Stomach smooth muscle (tissue), 2 donors: ENCODE measurements around the gene CFAP57.
A peak's percentile ranks its signal among the peaks of the same experiment; 100 is the strongest.
"Not testable (repeated sequence)": the region's sequence is repeated elsewhere in the genome, so short reads cannot be mapped to it uniquely, and the experiment has no call there.

ENCODE experiments used
- H3K27ac ChIP-seq: one replicate; pipeline ENCODE4 v1.7.0; 2013; ENCODE audit warnings: mild to moderate bottlenecking, low read length, inconsistent platforms
- H3K27me3 ChIP-seq, 2 donors: one replicate each; pipeline ENCODE4 v1.7.0; 2013; ENCODE audit warnings: low read length in 2 of 2; ENCODE audit not compliant: insufficient read depth in 2 of 2, control insufficient read depth in 1 of 2
- H3K36me3 ChIP-seq, 2 donors: one replicate each; pipeline ENCODE4 v1.7.0; 2013; ENCODE audit warnings: low read length in 2 of 2; ENCODE audit not compliant: control insufficient read depth in 2 of 2, insufficient read depth in 2 of 2
- H3K4me1 ChIP-seq: one replicate; pipeline ENCODE4 v1.7.0; 2013; ENCODE audit warnings: low read length; ENCODE audit not compliant: control insufficient read depth, insufficient read depth
- H3K4me3 ChIP-seq, 2 donors: one replicate each; pipeline ENCODE4 v1.7.0; 2013; ENCODE audit warnings: low read length in 2 of 2
- H3K9ac ChIP-seq, 2 donors: one replicate each; pipeline ENCODE4 v1.7.0; 2013; ENCODE audit warnings: low read length in 2 of 2, mild to moderate bottlenecking in 1 of 2
- H3K9me3 ChIP-seq, 2 donors: one replicate each; pipeline ENCODE4 v1.7.0; 2013; ENCODE audit warnings: low read length in 2 of 2; ENCODE audit not compliant: control insufficient read depth in 2 of 2
- donor health status: healthy.
- donor health status: Pancreatic carcinoma.

Gene CFAP57

DNA sequence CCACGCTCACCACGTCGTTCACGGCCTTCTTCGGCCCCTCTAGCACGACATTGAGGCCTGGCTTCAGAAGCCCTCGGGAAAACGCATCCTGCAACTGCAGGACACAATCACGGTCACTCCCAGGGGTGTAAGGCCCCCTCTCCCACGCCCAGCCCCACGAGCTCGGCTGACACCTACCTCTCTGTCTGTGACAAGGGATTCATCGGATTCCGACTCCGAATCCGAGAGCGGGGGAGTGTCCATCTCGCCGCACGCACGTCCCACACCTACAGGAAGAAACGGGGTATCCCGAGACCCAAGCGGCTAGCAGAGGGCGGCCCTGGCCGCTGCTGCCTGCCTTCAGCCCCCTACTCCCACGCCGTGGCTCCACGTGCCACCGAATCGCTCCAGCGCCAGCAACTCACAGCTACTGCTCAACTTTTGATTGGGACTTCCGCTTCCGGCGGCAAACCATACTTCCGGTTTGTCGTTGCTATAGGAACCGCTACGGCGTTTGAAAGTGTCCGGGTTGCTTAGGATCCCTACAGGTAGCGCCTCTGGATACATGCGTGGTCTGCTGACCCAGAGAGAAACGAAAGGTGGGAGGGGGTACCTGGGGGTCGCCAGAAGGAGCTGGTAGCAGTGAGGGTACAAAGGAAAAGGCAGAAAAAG lies at the start of gene CFAP57, which contains the start of gene EBNA1BP2:
CFAP57 (plus strand) TSS at position 455 of the 651 bp plus-strand sequence. CDS start 424 bp downstream, outside the sequence.
EBNA1BP2 (minus strand) TSS at position 415 of the 651 bp plus-strand sequence; CDS start at position 243, 172 bp downstream.
- Histone ChIP-seq H3K4me1 (peaks cover 10% of the 10 kb centered on the region), H3K9ac (peak within 1 kb of the TSS; percentile 77 to 89), H3K36me3 (peaks cover 17 to 25% of the 10 kb centered on the region in 2 donors), H3K27ac (no peak within 1 kb of the TSS), H3K4me3 (peak within 1 kb of the TSS; percentile 97 to 98), H3K27me3 (peaks cover 0 to 5% of the 10 kb centered on the region in 2 donors), H3K9me3 (no peaks in the 10 kb centered on the region)

DNA sequence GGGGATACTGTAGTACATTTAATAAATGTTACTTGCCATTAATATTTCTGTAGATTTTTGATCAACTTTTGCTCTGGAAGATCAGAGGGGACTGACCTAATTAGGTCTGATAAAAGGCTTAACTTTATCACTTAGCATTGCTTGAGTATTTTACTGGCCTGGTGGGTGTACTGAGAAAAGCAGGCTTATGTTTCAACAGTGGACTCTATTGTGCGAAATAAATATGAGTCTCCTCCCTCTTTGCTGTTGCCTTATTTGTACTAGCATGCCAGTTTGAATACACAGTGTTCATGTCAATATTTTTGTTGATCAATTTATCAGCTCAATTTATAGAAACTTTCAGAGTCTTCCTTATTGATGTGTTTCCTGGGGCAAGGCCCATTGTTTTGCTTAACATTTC lies 49.1 kb upstream of the CFAP57 start:
- H3K27ac ChIP-seq: no peak overlapping the region
- peaks cover 0 to 2% of the 10 kb centered on the region in 2 donors for H3K27me3 ChIP-seq

DNA sequence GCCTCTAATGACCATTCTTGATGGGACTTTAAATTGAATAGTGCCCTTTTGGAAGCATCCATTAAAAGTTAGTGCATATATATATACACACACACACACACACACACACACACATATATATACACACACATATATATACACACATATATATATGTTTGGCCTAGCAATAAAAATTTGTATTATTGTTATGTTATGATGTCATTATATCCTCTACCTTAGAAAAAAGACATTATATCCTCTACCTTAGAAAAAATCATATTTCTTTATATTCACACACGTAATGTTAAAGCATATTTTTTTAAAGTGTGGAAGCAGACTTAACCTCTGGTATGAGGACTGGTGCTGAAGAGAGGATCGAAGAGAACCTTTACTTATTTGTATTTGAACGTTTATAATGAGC lies 43.3 kb upstream of the CFAP57 start:
- no peak overlapping the region for H3K4me3 ChIP-seq
- no peaks in the 10 kb centered on the region for H3K9me3 ChIP-seq
- peaks cover 0 to 7% of the 10 kb centered on the region in 2 donors for H3K27me3 ChIP-seq
- no peak overlapping the region for H3K9ac ChIP-seq
- H3K36me3 ChIP-seq: no peaks in the 10 kb centered on the region
- no peaks in the 10 kb centered on the region for H3K4me1 ChIP-seq
- no peak overlapping the region for H3K27ac ChIP-seq

More for the DNA sequence above, 49.1 kb upstream of the CFAP57 start:
- H3K4me3 ChIP-seq: no peak overlapping the region
- H3K36me3 ChIP-seq: no peaks in the 10 kb centered on the region
- no peak overlapping the region for H3K9ac ChIP-seq
- no peaks in the 10 kb centered on the region for H3K9me3 ChIP-seq
- H3K4me1 ChIP-seq: no peaks in the 10 kb centered on the region

DNA sequence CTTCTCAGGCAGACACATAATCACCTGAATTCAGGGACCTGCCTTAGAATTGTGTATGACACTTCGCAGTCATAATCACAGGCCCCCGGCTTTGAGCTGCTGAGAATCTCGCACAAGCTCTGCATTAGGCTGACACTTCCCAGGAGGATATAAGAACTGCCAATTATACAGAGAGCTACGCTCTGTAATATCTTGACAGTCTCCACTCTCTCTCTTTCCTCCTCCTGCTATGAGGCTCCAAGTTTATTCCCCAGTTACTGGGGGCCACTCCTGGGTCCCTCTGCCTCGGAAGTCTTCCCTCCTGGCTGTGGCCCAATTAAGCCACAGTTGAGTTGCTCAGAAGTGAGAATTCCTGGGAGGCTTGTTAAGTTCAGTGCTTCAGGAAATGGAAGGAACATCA lies 42.7 kb upstream of the CFAP57 start:
- peaks cover 0 to 7% of the 10 kb centered on the region in 2 donors for H3K27me3 ChIP-seq
- H3K4me3 ChIP-seq: no peak overlapping the region
- H3K9ac ChIP-seq: no peak overlapping the region
- no peaks in the 10 kb centered on the region for H3K9me3 ChIP-seq
- H3K36me3 ChIP-seq: no peaks in the 10 kb centered on the region
- no peaks in the 10 kb centered on the region for H3K4me1 ChIP-seq
- no peak overlapping the region for H3K27ac ChIP-seq

DNA sequence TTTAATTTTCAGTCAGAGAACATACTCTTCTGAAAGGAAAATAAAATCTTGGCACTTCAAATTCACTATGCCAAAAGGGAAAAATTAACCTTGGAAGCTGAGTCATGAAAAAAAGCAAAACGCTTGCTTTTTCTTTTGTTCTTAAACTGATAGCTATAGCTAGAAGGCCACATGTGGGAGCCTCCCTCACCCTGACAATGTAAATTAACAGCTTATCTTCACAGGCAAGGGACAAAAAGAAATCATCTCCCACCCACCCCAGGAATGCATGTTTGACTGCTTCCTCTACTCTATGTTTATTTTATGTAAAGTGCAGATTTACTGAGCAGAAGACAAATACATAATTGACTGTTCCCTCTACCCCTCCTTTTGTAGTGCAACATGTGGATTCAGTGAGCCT lies 38.1 kb upstream of the CFAP57 start:
- Histone ChIP-seq H3K9ac (no peak overlapping the region), H3K4me3 (no peak overlapping the region), H3K27ac (no peak overlapping the region), H3K4me1 (no peaks in the 10 kb centered on the region), H3K27me3 (peaks cover 0 to 10% of the 10 kb centered on the region in 2 donors), H3K9me3 (no peaks in the 10 kb centered on the region), H3K36me3 (no peaks in the 10 kb centered on the region)

DNA sequence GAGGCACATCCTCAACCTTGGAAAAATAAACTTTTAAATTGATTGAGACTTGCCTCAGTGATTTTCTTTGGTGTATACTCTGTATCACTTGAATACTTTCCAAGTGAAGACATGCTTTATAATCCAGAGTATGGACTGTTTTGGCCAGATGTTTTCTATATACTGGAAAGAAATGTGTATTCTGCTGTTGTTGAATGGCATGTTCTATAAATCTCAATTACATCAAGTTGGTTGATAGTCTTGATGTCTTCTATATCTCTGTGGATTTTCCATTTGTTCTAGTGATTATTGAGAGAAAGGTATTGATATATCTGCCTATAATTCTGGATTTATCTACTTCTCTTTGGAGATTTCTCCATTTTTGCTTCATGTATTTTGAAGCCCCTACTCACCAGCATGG lies 37.5 kb upstream of the CFAP57 start:
- Histone ChIP-seq H3K4me3 (no peak overlapping the region), H3K27me3 (peaks cover 0 to 8% of the 10 kb centered on the region in 2 donors), H3K4me1 (no peaks in the 10 kb centered on the region), H3K27ac (no peak overlapping the region), H3K9ac (no peak overlapping the region), H3K9me3 (no peaks in the 10 kb centered on the region), H3K36me3 (no peaks in the 10 kb centered on the region)

DNA sequence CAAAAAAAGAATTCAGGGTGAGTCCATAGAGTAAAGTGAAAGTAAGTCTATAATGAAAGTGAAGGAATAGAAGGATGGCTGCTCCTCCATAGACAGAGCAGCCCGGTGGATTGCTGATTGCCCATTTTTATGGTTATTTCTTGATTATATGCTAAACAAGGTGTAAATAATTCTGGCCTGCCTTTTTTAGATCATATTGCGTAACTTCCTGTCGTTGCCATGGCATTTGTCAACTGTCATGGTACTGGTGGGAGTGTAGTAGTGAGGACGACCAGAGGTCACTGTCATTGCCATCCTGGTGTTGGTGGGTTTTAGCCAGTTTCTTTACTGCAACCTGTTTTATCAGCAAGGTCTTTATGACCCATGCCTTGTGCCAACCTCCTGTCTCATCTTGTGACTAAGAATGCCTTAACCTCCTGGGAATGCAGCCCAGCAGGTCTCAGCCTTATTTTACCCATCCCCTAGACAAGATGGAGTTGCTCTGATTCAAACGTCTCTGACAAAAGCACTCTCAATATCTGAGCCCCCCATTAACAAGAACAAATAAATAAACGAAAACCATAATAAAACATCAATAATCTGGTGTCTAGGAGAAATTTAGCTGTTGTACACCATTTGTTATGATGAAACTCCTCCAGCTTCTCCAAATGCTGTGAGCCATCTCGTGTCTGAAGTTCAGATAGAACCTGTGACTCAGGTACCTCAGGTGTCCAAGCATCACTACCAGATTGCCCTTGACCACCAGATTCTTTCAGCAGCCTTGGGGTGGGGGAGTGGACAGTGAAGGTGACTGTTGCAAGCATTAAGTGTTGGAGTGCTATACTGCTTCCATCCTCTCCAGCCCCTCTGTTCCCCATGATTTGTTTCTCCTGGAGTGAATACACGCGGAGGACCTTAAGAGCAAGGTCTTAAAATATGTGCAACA lies 36.0 kb upstream of the CFAP57 start:
- no peaks in the 10 kb centered on the region for H3K36me3 ChIP-seq
- peaks cover 0 to 6% of the 10 kb centered on the region in 2 donors for H3K27me3 ChIP-seq
- no peaks in the 10 kb centered on the region for H3K4me1 ChIP-seq
- H3K9me3 ChIP-seq: no peaks in the 10 kb centered on the region
- H3K4me3 ChIP-seq: no peak overlapping the region
- no peak overlapping the region for H3K27ac ChIP-seq
- H3K9ac ChIP-seq: no peak overlapping the region

DNA sequence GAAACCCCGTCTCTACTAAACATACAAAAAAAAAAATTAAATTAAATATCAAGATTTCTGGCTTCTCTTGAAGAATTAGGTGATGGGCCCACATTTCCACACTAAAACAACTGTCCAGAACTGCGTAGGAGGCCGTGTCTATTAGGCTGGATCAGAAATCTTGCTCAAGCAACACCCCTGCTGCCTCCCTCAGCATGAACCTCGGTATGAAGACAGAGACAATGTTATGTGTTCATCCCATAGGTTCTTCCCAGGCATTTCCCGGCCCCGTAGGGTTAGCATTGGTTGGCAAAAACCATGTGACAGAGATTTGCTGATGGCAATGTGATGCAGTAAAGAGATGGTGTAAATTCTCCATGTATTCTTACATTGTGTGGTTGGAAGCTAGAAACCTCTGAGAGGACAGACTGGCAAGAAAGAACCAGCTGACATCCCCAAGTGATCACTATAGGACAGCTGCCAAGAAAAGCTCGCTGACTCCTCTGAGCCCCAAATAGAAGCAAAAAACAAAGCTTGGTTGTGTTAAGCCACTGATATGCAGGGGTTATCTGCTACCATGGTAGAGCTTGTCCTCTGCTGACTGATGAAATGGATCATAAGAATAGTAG lies 34.6 kb upstream of the CFAP57 start:
- Histone ChIP-seq H3K4me3 (no peak overlapping the region), H3K36me3 (no peaks in the 10 kb centered on the region), H3K9me3 (no peaks in the 10 kb centered on the region), H3K27ac (no peak overlapping the region), H3K9ac (no peak overlapping the region), H3K4me1 (no peaks in the 10 kb centered on the region), H3K27me3 (peaks cover 0 to 3% of the 10 kb centered on the region in 2 donors)

DNA sequence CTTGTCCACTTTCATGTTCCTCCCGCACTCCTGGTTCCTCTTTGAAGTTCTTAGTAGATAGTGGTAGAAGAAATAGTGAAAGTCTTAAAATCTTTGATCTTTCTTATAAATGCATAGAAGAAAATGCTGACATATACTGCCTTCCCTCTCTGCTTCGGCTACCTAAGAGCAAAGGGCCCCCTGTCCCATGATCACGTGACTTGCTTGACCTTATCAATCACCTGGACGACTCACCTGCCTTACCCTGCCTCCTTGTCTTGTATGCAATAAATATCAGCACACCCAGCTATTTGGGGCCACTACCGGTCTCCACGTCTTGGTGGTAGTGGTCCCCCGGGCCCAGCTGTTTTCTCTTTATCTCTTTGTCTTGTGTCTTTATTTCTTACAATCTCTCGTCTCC lies 32.8 kb upstream of the CFAP57 start:
- not testable (repeated sequence) for H3K27ac ChIP-seq, H3K27me3 ChIP-seq, H3K4me3 ChIP-seq, H3K9me3 ChIP-seq, H3K36me3 ChIP-seq, H3K4me1 ChIP-seq, H3K9ac ChIP-seq

DNA sequence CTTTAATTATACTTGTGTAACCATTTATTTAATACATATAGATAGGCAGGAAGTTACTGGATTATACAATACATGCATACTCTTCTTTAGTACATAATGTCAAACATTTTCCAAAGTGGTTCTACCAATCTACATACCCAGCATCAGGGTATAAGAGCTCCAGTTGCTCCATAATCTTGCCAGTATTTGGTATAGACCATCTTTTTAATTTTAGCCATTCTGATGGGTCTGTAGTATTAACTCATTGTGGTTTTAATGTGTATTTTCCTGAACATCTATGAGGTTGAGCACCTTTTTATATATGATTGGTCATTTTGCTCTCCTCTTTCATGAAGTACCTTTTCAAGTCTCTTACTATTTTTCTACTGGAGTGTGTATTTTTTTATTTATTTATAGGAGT lies 32.1 kb upstream of the CFAP57 start:
- Histone ChIP-seq H3K36me3 (no peaks in the 10 kb centered on the region), H3K4me1 (no peaks in the 10 kb centered on the region), H3K27ac (no peak overlapping the region), H3K4me3 (no peak overlapping the region), H3K9ac (no peak overlapping the region), H3K9me3 (no peaks in the 10 kb centered on the region), H3K27me3 (peaks cover 6 to 13% of the 10 kb centered on the region in 2 donors)
